ENCODE measurements around the gene MRPL11. TPM values are rescaled to one million over a fixed set of nuclear protein-coding genes. Genes with fewer than 3 reads are reported as not detected.

Gene MRPL11
- total RNA-seq, 1 donor from 2014 or later, result 73.0 TPM

- Mint-ChIP-seq H3K4me3 (ENCODE audit: unreplicated experiment) (peak overlapping the region; percentile 96), H3K36me3 (ENCODE audit: low read depth, unreplicated experiment) (peaks cover 8% of the 10 kb centered on the region), H3K27me3 (ENCODE audit: unreplicated experiment) (peaks cover 14% of the 10 kb centered on the region), H3K9me3 (ENCODE audit: unreplicated experiment) (no peaks in the 10 kb centered on the region), H3K27ac (ENCODE audit: unreplicated experiment) (peak overlapping the region; percentile 78), H3K4me1 (ENCODE audit: unreplicated experiment) (peaks cover 9% of the 10 kb centered on the region)
- DNase-seq (ENCODE audit: low spot score), result no peak
- TF ChIP-seq CTCF (IDR thresholded peaks at IDR 0.05; ENCODE audit: unreplicated experiment), result peak; percentile 86
These were observed 40.2 kb upstream of the MRPL11 start for GRCh38 chr11:66478729-66479393.

GRCh38 chr11:66477263-66478201, 38.9 kb upstream of the MRPL11 start:
- TF ChIP-seq CTCF (IDR thresholded peaks at IDR 0.05; ENCODE audit: unreplicated experiment), result no peak
- Mint-ChIP-seq H3K36me3 (ENCODE audit: low read depth, unreplicated experiment) (peaks cover 8% of the 10 kb centered on the region), H3K27me3 (ENCODE audit: unreplicated experiment) (peaks cover 14% of the 10 kb centered on the region), H3K4me3 (ENCODE audit: unreplicated experiment) (no peak overlapping the region), H3K27ac (ENCODE audit: unreplicated experiment) (no peak overlapping the region), H3K4me1 (ENCODE audit: unreplicated experiment) (peaks cover 9% of the 10 kb centered on the region), H3K9me3 (ENCODE audit: unreplicated experiment) (no peaks in the 10 kb centered on the region)
- no peak for DNase-seq (ENCODE audit: low spot score)

- Mint-ChIP-seq H3K9me3 (ENCODE audit: unreplicated experiment) (no peaks in the 10 kb centered on the region), H3K4me3 (ENCODE audit: unreplicated experiment) (peak overlapping the region; percentile 65), H3K4me1 (ENCODE audit: unreplicated experiment) (peaks cover 9% of the 10 kb centered on the region), H3K27ac (ENCODE audit: unreplicated experiment) (peak overlapping the region; percentile 57), H3K27me3 (ENCODE audit: unreplicated experiment) (peaks cover 12% of the 10 kb centered on the region), H3K36me3 (ENCODE audit: low read depth, unreplicated experiment) (peaks cover 8% of the 10 kb centered on the region)
- DNase-seq (ENCODE audit: low spot score), result no peak
- TF ChIP-seq CTCF (IDR thresholded peaks at IDR 0.05; ENCODE audit: unreplicated experiment), result no peak
These were observed 38.2 kb upstream of the MRPL11 start for GRCh38 chr11:66476841-66477251.

- peaks cover 9% of the 10 kb centered on the region for H3K4me1 Mint-ChIP-seq (ENCODE audit: unreplicated experiment)
- peaks cover 12% of the 10 kb centered on the region for H3K27me3 Mint-ChIP-seq (ENCODE audit: unreplicated experiment)
- no peak for DNase-seq (ENCODE audit: low spot score)
- peaks cover 8% of the 10 kb centered on the region for H3K36me3 Mint-ChIP-seq (ENCODE audit: low read depth, unreplicated experiment)
- TF ChIP-seq CTCF (IDR thresholded peaks at IDR 0.05; ENCODE audit: unreplicated experiment), result no peak
- H3K27ac Mint-ChIP-seq (ENCODE audit: unreplicated experiment), result no peak overlapping the region
- no peaks in the 10 kb centered on the region for H3K9me3 Mint-ChIP-seq (ENCODE audit: unreplicated experiment)
- peak overlapping the region; percentile 65 for H3K4me3 Mint-ChIP-seq (ENCODE audit: unreplicated experiment)
These were observed 37.7 kb upstream of the MRPL11 start for GRCh38 chr11:66476173-66476840.
